Measurements from ENCODE around the gene GPRIN1.

DNA sequence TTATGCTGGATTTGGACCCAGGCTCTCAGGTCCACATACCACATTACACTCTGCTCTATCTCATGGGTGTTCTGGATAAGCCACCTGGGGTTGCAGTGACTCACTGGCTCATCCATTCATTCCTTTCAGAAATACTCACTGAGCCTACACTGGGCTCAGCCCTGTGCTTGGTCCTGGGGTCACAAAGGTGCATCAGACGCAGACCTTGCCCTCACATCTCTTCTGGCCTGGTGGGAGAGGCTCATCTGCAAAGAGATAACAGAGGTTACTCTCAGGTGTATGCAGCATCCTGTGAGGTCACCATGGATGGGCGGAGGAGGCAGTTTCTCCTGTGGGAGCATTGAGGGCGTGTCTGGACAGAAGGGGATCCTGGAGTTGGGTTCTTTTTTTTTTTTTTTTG is 48.7 kb downstream of the GPRIN1 start:
- TF ChIP-seq POLR2AphosphoS5 (IDR thresholded peaks at IDR 0.05; ENCODE audit: low read depth, low read length) (no peak), POLR2A (IDR thresholded peaks at IDR 0.05; ENCODE audit: low read depth, low read length) (no peak), TAF1 (IDR thresholded peaks at IDR 0.05; ENCODE audit: borderline replicate concordance, low read depth, low read length) (no peak)

Measured in GM12892 (cell line).